Peyer's patch (tissue), 4 donors: ENCODE data around the gene CPNE6. TPM values are rescaled to one million over a fixed set of nuclear protein-coding genes. Genes with fewer than 3 reads are reported as not detected.

Experiments
- DNase-seq, 3 donors: peaks; one replicate each; pipeline ENCODE4 v3.0.0-alpha.2; 2017 to 2019
- H3K27ac ChIP-seq, 4 donors: fragments of 200-600 bp; sonication (generic); one replicate each; pipeline ENCODE4 v1.5.1; 2016 to 2019
- H3K27me3 ChIP-seq, 2 donors: fragments of 200-600 bp; sonication (generic); one replicate each; pipeline ENCODE4 v1.5.1; 2019
- H3K36me3 ChIP-seq, 3 donors: fragments of 200-600 bp; sonication (generic); one replicate each; pipeline ENCODE4 v1.5.1; 2016 to 2019
- H3K4me1 ChIP-seq, 4 donors: fragments of 200-600 bp; sonication (generic); one replicate each; pipeline ENCODE4 v1.5.1; 2016 to 2019
- H3K4me3 ChIP-seq, 4 donors: fragments of 200-600 bp; sonication (generic); 1 replicate in 3 of 4; 2 replicates in 1 of 4; pipeline ENCODE4 v1.5.1; 2016 to 2019; ENCODE audit warnings: mild to moderate bottlenecking in 1 of 4
- H3K9me3 ChIP-seq, 4 donors: fragments of 200-600 bp; sonication (generic); one replicate each; pipeline ENCODE4 v1.5.1; 2016 to 2019; ENCODE audit warnings: mild to moderate bottlenecking in 1 of 4
- POLR2A ChIP-seq, 2 donors: fragments of 450-650 bp; IDR thresholded peaks; one replicate each; pipeline ENCODE4 v1.5.1; 2017; ENCODE audit warnings: antibody characterized with exemption in 2 of 2, mild to moderate bottlenecking in 2 of 2, moderate library complexity in 2 of 2
- total RNA-seq, 4 donors: library from RNA; depleted of rRNA; stranded (reverse); fragments of >200 nt; gene quantifications; one replicate each; pipeline ENCODE4 v1.1.0, GENCODE V29; 2016
- TF ChIP-seq, protein P1 (sequence below), 6 experiments: fragments of 450-650 bp in 4 of 6; fragments of 200-600 bp in 2 of 6; sonication (generic) in 1 of 6; IDR thresholded peaks; one replicate each; pipeline ENCODE4 v1.5.1; 2017 to 2019; ENCODE audit warnings: antibody characterized with exemption in 6 of 6, mild to moderate bottlenecking in 3 of 6, moderate library complexity in 1 of 6

The CPNE6 gene
- total RNA-seq, 4 donors from 2014 or later: 1.9 to 4.6 (median 3.6) TPM; not detected in 1

DNA sequence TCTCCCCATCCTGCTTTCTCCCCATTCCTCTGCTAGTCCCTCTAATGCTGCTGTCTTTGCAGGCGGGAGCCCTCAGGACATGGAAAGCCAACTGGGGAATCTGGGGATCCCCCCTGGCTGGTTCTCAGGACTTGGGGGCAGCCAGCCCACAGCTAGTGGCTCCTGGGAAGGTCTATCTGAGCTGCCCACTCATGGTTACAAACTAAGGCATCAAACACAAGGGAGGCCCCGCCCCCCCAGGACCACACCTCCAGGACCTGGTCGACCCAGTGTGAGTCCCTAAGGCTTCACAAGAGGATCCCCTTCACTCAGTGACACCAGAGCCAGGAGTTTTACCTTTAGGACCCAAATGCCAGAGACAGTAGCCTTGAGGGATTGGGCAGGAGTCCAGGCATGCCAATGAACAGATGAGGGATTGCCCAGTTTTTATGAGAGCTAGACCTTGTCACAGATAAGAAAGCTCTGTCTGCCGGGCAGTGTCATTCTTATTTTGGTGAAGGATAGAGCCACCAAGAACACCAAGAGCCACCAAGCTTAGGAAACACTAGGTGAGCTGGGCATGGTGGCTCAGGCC is 8.0 kb upstream of the CPNE6 start:
- Histone ChIP-seq H3K9me3 (no peaks in the 10 kb centered on the region), H3K36me3 (no peaks in the 10 kb centered on the region), H3K27ac (peak overlapping the region in 3 of 4 donors; percentile 24 to 94 (median 78)), H3K4me1 (peaks cover 0 to 49% (median 2%) of the 10 kb centered on the region in 4 donors), H3K27me3 (no peaks in the 10 kb centered on the region), H3K4me3 (no peak overlapping the region)
- DNase-seq: peak in 1 of 3 donors; percentile 61
- TF ChIP-seq, protein P1, sequence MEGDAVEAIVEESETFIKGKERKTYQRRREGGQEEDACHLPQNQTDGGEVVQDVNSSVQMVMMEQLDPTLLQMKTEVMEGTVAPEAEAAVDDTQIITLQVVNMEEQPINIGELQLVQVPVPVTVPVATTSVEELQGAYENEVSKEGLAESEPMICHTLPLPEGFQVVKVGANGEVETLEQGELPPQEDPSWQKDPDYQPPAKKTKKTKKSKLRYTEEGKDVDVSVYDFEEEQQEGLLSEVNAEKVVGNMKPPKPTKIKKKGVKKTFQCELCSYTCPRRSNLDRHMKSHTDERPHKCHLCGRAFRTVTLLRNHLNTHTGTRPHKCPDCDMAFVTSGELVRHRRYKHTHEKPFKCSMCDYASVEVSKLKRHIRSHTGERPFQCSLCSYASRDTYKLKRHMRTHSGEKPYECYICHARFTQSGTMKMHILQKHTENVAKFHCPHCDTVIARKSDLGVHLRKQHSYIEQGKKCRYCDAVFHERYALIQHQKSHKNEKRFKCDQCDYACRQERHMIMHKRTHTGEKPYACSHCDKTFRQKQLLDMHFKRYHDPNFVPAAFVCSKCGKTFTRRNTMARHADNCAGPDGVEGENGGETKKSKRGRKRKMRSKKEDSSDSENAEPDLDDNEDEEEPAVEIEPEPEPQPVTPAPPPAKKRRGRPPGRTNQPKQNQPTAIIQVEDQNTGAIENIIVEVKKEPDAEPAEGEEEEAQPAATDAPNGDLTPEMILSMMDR (IDR thresholded peaks at IDR 0.05): no peak
- TF ChIP-seq POLR2A (IDR thresholded peaks at IDR 0.05): no peak

DNA sequence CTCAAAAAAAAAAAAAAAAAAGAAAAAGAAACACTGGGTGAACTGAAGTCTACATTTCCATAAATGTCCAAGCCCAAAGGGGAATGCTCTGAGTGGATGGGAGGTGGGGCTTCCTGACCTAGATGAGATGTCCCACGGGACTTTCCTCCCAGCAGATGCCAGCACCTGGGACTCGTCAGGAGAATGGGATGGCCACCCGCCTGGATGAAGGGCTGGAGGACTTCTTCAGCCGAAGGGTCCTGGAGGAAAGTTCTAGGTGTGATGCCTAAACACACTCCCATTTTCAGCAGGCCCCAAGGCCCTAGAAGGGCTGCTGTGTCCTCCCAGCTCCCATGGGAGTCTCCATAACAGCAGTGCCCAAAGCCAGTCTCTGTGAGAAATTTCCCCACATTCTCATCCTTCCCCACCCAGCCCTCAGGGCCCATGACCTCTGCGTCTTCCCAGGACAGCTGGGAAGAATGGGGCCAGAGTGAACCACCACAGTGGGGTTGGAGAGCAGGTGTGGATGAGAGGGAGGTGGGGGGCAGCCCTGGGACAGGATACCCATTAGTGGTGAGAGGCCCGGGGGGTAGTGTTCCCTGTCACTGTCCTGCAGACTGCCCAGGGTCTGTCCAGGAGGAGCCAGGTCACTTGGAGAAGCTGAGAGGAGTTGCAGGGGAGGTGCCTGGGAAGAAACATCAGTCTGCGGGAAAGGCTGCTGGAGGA is 7.1 kb upstream of the CPNE6 start:
- DNase-seq: no peak
- TF ChIP-seq POLR2A (IDR thresholded peaks at IDR 0.05): no peak
- TF ChIP-seq, protein P1 (IDR thresholded peaks at IDR 0.05): no peak
- no peaks in the 10 kb centered on the region for H3K9me3 ChIP-seq
- no peak overlapping the region for H3K4me3 ChIP-seq
- H3K36me3 ChIP-seq: no peaks in the 10 kb centered on the region
- H3K4me1 ChIP-seq: peaks cover 0 to 40% (median 2%) of the 10 kb centered on the region in 4 donors
- H3K27ac ChIP-seq: peak overlapping the region in 1 of 4 donors; percentile 94
- no peaks in the 10 kb centered on the region for H3K27me3 ChIP-seq

DNA sequence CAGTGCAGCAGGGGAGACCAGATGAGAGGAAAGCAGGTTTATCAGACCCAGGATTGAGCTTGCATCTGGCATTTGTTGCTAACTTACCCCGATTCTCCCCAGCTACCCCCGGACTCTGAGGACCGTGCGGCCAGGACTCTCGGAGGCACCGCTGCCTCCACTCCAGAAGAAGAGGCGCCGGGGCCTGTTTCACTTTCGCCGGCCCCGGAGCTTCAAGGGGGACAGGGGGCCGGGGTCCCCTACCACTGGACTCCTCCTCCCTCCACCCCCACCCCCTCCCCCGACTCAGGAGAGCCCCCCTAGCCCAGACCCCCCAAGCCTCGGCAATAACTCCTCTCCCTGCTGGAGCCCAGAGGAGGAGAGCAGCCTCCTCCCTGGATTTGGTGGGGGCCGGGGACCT is 6.5 kb upstream of the CPNE6 start:
- Histone ChIP-seq H3K27ac (no peak overlapping the region), H3K4me1 (peaks cover 0 to 39% (median 2%) of the 10 kb centered on the region in 4 donors), H3K36me3 (no peaks in the 10 kb centered on the region), H3K27me3 (no peaks in the 10 kb centered on the region), H3K4me3 (no peak overlapping the region), H3K9me3 (no peaks in the 10 kb centered on the region)
- TF ChIP-seq POLR2A (IDR thresholded peaks at IDR 0.05): no peak
- TF ChIP-seq, protein P1 (IDR thresholded peaks at IDR 0.05): no peak
- no peak for DNase-seq

DNA sequence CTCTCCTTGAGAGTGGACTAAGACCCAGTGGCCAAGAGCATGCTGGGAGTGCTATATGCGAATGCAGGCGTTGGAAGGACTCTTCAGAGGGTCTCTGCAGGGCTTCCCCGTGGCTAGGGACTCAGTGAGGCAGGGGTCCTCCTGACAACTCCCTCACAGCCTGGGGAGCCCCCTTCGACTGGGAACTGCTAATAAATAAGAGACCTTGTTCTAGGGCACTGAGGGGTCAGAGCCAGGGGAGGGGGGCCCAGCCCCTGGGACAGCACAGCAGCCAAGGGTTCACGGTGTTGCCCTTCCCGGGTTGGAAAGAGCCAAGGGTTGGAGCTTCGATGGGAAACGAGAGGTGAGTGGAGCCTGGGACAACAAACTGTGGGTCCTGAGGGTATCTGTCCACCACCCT is 6.0 kb upstream of the CPNE6 start:
- Histone ChIP-seq H3K4me3 (no peak overlapping the region), H3K27ac (no peak overlapping the region), H3K27me3 (no peaks in the 10 kb centered on the region), H3K9me3 (no peaks in the 10 kb centered on the region), H3K36me3 (no peaks in the 10 kb centered on the region), H3K4me1 (peaks cover 0 to 37% (median 2%) of the 10 kb centered on the region in 4 donors)
- DNase-seq: no peak
- TF ChIP-seq POLR2A (IDR thresholded peaks at IDR 0.05): no peak
- TF ChIP-seq, protein P1 (IDR thresholded peaks at IDR 0.05): no peak

DNA sequence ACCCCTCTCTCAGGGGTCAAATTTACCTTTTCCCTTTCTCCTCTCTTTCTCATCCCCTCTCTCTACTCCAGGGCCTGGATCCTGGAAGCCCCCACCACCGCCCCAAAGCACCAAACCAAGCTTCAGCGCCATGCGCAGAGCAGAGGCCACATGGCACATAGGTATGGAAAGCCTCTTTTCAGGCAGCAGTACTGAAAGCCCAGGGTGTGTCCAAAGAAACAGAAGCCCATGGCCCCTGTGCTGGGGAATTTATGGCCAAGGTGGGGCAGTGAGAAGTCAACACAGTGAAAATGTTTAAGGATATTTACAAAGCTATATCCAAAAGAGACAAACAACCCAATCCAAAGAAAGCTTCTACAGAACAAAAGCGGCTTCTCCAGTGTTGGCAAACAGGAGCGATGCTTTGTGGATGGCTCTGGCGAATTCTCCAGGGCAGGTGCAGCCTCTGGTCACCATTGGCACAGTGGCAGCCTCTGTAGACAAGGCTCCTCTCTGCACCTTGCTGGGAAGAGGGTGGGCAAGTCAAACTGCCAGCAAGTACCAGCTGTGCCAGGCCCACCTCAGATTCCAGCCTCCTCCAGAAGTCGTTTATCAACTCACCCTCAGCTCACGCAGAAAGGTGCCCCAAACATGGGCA is 4.7 kb upstream of the CPNE6 start:
- TF ChIP-seq POLR2A (IDR thresholded peaks at IDR 0.05): no peak
- TF ChIP-seq, protein P1 (IDR thresholded peaks at IDR 0.05): no peak
- Histone ChIP-seq H3K36me3 (no peaks in the 10 kb centered on the region), H3K4me3 (no peak overlapping the region), H3K4me1 (peaks cover 0 to 28% (median 0%) of the 10 kb centered on the region in 4 donors), H3K27ac (peak overlapping the region in 1 of 4 donors; percentile 25), H3K27me3 (no peaks in the 10 kb centered on the region), H3K9me3 (no peaks in the 10 kb centered on the region)
- DNase-seq: no peak
